Liver (tissue), 9 donors: Measurements from ENCODE around the gene CSNK1G3. TPM values are rescaled to one million over a fixed set of nuclear protein-coding genes. Genes with fewer than 3 reads are reported as not detected.

Source experiments
- DNase-seq: peaks from one replicate; pipeline ENCODE4 v3.0.0-alpha.2; 2017; ENCODE audit warnings: low spot score
- H3K27ac ChIP-seq, 2 donors: one replicate each; pipeline ENCODE4 v1.7.0; 2013; ENCODE audit warnings: inconsistent platforms in 2 of 2, low read length in 2 of 2, control low read depth in 1 of 2, low read depth in 1 of 2, mild to moderate bottlenecking in 1 of 2
- H3K27me3 ChIP-seq, 4 donors: one replicate each; pipeline versions ENCODE4 v1.6.1 to v1.7.0; 2013; ENCODE audit warnings: low read length in 3 of 4, inconsistent platforms in 1 of 4, mild to moderate bottlenecking in 1 of 4, moderate library complexity in 1 of 4; ENCODE audit not compliant: control insufficient read depth in 4 of 4, insufficient read depth in 4 of 4
- H3K36me3 ChIP-seq, 4 donors: one replicate each; pipeline versions ENCODE4 v1.6.1 to v1.7.0; 2013; ENCODE audit warnings: low read length in 3 of 4, mild to moderate bottlenecking in 3 of 4, low read depth in 1 of 4, moderate library complexity in 1 of 4; ENCODE audit not compliant: control insufficient read depth in 4 of 4, insufficient read depth in 3 of 4
- H3K4me1 ChIP-seq, 4 donors: one replicate each; pipeline versions ENCODE4 v1.6.1 to v1.7.0; 2013; ENCODE audit warnings: low read length in 3 of 4, mild to moderate bottlenecking in 3 of 4, moderate library complexity in 1 of 4; ENCODE audit not compliant: control insufficient read depth in 4 of 4, insufficient read depth in 4 of 4
- H3K4me3 ChIP-seq, 3 donors: one replicate each; pipeline versions ENCODE4 v1.6.1 to v1.7.0; 2013; ENCODE audit warnings: low read length in 3 of 3, control low read depth in 1 of 3, low read depth in 1 of 3, mild to moderate bottlenecking in 1 of 3
- H3K9ac ChIP-seq, 2 donors: one replicate each; pipeline ENCODE4 v1.7.0; 2013; ENCODE audit warnings: low read length in 2 of 2, mild to moderate bottlenecking in 2 of 2, moderate library complexity in 2 of 2, control low read depth in 1 of 2, low read depth in 1 of 2
- H3K9me3 ChIP-seq, 4 donors: one replicate each; pipeline versions ENCODE4 v1.6.1 to v1.7.0; 2013; ENCODE audit warnings: low read length in 3 of 4; ENCODE audit not compliant: control insufficient read depth in 4 of 4
- EGR1 ChIP-seq, 2 donors: IDR thresholded peaks; 2 replicates each; pipeline ENCODE4 v1.6.1; 2016 to 2018; ENCODE audit warnings: antibody characterized with exemption in 2 of 2, low read depth in 2 of 2
- FOXA1 ChIP-seq: IDR thresholded peaks from 2 replicates; pipeline ENCODE4 v1.6.1; 2016; ENCODE audit warnings: antibody characterized with exemption
- FOXA2 ChIP-seq: IDR thresholded peaks from 2 replicates; pipeline ENCODE4 v1.6.1; 2016; ENCODE audit warnings: antibody characterized with exemption
- GABPA ChIP-seq, 2 donors: IDR thresholded peaks in 1 of 2; conservative IDR thresholded peaks in 1 of 2; 2 replicates each; pipeline ENCODE4 v1.6.1; 2016; ENCODE audit warnings: antibody characterized with exemption in 2 of 2, mild to moderate bottlenecking in 1 of 2, moderate library complexity in 1 of 2
- HNF4A ChIP-seq, 2 donors: conservative IDR thresholded peaks; 2 replicates each; pipeline ENCODE4 v1.6.1; 2016; ENCODE audit warnings: antibody characterized with exemption in 2 of 2, mild to moderate bottlenecking in 2 of 2
- HNF4G ChIP-seq: IDR thresholded peaks from 2 replicates; pipeline ENCODE4 v1.6.1; 2016; ENCODE audit warnings: antibody characterized with exemption
- NR2F2 ChIP-seq: IDR thresholded peaks from 2 replicates; pipeline ENCODE4 v1.6.1; 2016; ENCODE audit warnings: antibody characterized with exemption
- RAD21 ChIP-seq, 2 donors: IDR thresholded peaks; 2 replicates each; pipeline ENCODE4 v1.6.1; 2016; ENCODE audit warnings: antibody characterized with exemption in 2 of 2, mild to moderate bottlenecking in 2 of 2
- SP1 ChIP-seq: IDR thresholded peaks from 2 replicates; pipeline ENCODE4 v1.6.1; 2018; ENCODE audit warnings: antibody characterized with exemption, mild to moderate bottlenecking
- TAF1 ChIP-seq: conservative IDR thresholded peaks from 2 replicates; pipeline ENCODE4 v1.6.1; 2016; ENCODE audit warnings: antibody characterized with exemption, mild to moderate bottlenecking
- YY1 ChIP-seq: IDR thresholded peaks from 2 replicates; pipeline ENCODE4 v1.6.1; 2016; ENCODE audit warnings: antibody characterized with exemption, mild to moderate bottlenecking
- WGBS: extraction: QIAGEN DNeasy Blood & Tissue Kit; methylation state at CpG from one replicate; pipeline ENCODE4 v1.1.7; 2013; 5-methylcytosine and 5-hydroxymethylcytosine counted together
- polyA plus RNA-seq, 2 donors: library from polyadenylated mRNA; stranded (reverse) in 1 of 2; unstranded in 1 of 2; fragments of 200-250 nt in 1 of 2; fragments of >200 nt in 1 of 2; fragmentation: Nextera tagmentation in 1 of 2; extraction: Ambion mirVana in 1 of 2; gene quantifications; one replicate each; pipeline versions ENCODE4 v1.2.1 to v1.2.3, GENCODE V29; 2013 to 2015
- total RNA-seq, 2 donors: library from RNA; depleted of rRNA; stranded (reverse); fragments of >200 nt; gene quantifications; one replicate each; pipeline ENCODE4 v1.2.3, GENCODE V29; 2014
- TF ChIP-seq, protein P1 (sequence below): IDR thresholded peaks from 2 replicates; pipeline ENCODE4 v1.6.1; 2016; ENCODE audit warnings: antibody characterized with exemption
- TF ChIP-seq, protein P2 (sequence below): IDR thresholded peaks from 2 replicates; pipeline ENCODE4 v1.6.1; 2016; ENCODE audit warnings: antibody characterized with exemption
- TF ChIP-seq, protein P3 (sequence below): fragments of 150-350 bp; IDR thresholded peaks from 2 replicates; pipeline ENCODE4 v1.5.1; 2017; ENCODE audit warnings: improper control_type of control experiment, low read depth, low read length; ENCODE audit not compliant: missing input control
- TF ChIP-seq, protein P4 (sequence below): IDR thresholded peaks from 2 replicates; pipeline ENCODE4 v1.6.1; 2016; ENCODE audit warnings: antibody characterized with exemption
- TF ChIP-seq, protein P5 (sequence below): IDR thresholded peaks from 2 replicates; pipeline ENCODE4 v1.6.1; 2016; ENCODE audit warnings: antibody characterized with exemption, mild to moderate bottlenecking
- donor health status: healthy.
- donor health status: healthy.
- donor health status: healthy.
- donor health status: healthy.
- donor health status: healthy.

Gene CSNK1G3
- total and polyA plus RNA-seq, 4 donors = 6.8 to 28.9 (median 15.4) TPM

DNA sequence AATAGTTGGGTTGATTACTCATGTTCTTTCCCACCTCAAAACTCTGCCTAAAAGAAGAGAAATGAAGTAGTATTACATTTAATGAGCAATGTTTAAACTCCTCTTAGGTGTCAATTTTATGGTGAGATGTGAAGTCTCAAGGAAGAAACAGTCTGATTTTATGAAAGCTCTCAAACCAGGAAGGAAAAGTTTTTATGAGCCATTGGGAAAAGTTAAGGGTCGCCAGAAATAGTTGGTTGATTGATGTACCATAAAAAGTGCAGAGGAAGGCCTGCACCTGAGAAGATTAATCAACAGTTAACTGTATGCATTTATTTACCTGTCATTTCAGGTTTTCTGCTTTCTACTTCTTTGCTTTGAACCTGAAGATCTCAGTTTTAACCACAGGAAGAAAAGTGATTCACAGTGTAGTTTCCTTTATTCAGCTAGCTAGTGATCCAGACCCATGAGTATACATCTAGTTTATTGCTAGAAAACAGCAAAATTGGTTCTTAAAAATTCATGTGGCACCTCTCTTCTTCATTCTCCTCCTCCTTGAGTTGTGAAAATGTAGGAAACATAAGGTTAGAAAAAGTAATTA, 133.1 kb downstream of the CSNK1G3 start:
- Histone ChIP-seq H3K4me3 (no peak overlapping the region), H3K9ac (no peak overlapping the region), H3K4me1 (no peaks in the 10 kb centered on the region), H3K36me3 (no peaks in the 10 kb centered on the region), H3K27ac (no peak overlapping the region), H3K9me3 (no peaks in the 10 kb centered on the region), H3K27me3 (no peaks in the 10 kb centered on the region)
- WGBS = 41% methylated on average over 1 of the region's 1 CpG
- no peak for DNase-seq
- TF ChIP-seq FOXA1 (no peak), HNF4A (conservative IDR thresholded peaks at IDR 0.05) (no peak), RAD21 (IDR thresholded peaks at IDR 0.05) (no peak), YY1 (no peak), SP1 (no peak), TAF1 (no peak), GABPA (IDR thresholded peaks at IDR 0.05 in 1 of 2, conservative IDR thresholded peaks at IDR 0.05 in 1 of 2) (no peak), EGR1 (IDR thresholded peaks at IDR 0.05; ENCODE audit: low read depth in 2 of 2) (no peak), NR2F2 (no peak), HNF4G (no peak), FOXA2 (no peak)
- TF ChIP-seq, protein P1, sequence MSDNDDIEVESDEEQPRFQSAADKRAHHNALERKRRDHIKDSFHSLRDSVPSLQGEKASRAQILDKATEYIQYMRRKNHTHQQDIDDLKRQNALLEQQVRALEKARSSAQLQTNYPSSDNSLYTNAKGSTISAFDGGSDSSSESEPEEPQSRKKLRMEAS = no peak
- TF ChIP-seq, protein P2, sequence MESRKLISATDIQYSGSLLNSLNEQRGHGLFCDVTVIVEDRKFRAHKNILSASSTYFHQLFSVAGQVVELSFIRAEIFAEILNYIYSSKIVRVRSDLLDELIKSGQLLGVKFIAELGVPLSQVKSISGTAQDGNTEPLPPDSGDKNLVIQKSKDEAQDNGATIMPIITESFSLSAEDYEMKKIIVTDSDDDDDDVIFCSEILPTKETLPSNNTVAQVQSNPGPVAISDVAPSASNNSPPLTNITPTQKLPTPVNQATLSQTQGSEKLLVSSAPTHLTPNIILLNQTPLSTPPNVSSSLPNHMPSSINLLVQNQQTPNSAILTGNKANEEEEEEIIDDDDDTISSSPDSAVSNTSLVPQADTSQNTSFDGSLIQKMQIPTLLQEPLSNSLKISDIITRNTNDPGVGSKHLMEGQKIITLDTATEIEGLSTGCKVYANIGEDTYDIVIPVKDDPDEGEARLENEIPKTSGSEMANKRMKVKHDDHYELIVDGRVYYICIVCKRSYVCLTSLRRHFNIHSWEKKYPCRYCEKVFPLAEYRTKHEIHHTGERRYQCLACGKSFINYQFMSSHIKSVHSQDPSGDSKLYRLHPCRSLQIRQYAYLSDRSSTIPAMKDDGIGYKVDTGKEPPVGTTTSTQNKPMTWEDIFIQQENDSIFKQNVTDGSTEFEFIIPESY = no peak
- TF ChIP-seq, protein P3, sequence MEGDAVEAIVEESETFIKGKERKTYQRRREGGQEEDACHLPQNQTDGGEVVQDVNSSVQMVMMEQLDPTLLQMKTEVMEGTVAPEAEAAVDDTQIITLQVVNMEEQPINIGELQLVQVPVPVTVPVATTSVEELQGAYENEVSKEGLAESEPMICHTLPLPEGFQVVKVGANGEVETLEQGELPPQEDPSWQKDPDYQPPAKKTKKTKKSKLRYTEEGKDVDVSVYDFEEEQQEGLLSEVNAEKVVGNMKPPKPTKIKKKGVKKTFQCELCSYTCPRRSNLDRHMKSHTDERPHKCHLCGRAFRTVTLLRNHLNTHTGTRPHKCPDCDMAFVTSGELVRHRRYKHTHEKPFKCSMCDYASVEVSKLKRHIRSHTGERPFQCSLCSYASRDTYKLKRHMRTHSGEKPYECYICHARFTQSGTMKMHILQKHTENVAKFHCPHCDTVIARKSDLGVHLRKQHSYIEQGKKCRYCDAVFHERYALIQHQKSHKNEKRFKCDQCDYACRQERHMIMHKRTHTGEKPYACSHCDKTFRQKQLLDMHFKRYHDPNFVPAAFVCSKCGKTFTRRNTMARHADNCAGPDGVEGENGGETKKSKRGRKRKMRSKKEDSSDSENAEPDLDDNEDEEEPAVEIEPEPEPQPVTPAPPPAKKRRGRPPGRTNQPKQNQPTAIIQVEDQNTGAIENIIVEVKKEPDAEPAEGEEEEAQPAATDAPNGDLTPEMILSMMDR = no peak
- TF ChIP-seq, protein P4, sequence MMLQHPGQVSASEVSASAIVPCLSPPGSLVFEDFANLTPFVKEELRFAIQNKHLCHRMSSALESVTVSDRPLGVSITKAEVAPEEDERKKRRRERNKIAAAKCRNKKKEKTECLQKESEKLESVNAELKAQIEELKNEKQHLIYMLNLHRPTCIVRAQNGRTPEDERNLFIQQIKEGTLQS = no peak

DNA sequence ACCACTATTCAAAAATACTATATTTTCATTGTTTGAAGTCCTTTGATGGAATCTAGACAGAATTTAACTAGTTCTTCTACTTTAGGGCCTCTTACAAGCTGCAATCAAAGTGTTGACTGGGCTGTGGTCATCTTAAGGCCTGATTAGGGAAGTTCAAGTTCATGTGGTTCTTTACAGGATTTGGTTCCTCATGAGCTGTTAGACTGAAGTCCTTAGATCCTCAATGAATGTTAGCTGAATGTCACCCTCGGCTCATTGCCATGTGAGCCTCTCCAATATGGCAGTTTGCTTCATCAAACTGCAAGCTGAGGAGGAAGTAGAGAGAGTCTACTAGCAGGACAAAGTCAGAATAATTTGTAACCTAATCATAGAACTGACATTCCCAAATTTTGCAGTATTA, 135.1 kb downstream of the CSNK1G3 start:
- no peaks in the 10 kb centered on the region for H3K9me3 ChIP-seq
- H3K36me3 ChIP-seq = no peaks in the 10 kb centered on the region
- no peaks in the 10 kb centered on the region for H3K27me3 ChIP-seq
- TF ChIP-seq RAD21 (IDR thresholded peaks at IDR 0.05) (no peak), TAF1 (no peak), YY1 (no peak)
- DNase-seq = no peak
- no peaks in the 10 kb centered on the region for H3K4me1 ChIP-seq
- no peak overlapping the region for H3K27ac ChIP-seq
- H3K4me3 ChIP-seq = no peak overlapping the region
- WGBS = 86% methylated on average over 1 of the region's 1 CpG
- no peak overlapping the region for H3K9ac ChIP-seq

DNA sequence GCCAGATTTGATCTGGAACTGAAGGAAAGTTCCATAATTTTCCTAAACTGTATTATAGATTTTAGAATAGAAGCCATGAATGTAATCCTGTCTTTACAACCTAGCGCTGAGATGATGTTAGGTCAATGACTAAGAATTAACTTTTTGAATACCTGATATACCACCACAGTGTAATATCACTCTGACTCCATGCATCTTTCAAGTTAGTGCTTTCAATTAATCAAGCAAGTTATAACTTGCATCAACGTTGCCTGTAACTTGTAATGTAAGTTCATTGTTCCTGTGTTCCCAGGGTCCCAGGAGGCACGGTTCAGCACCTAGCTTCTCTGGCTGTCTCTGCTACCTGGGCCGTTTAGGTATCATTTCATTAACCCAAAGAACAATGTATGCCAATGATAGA, 139.3 kb downstream of the CSNK1G3 start:
- no peaks in the 10 kb centered on the region for H3K4me1 ChIP-seq
- no peaks in the 10 kb centered on the region for H3K36me3 ChIP-seq
- H3K4me3 ChIP-seq = no peak overlapping the region
- TF ChIP-seq, protein P3 = no peak
- no peak for TF ChIP-seq NR2F2
- no peak for TF ChIP-seq RAD21 (IDR thresholded peaks at IDR 0.05)
- TF ChIP-seq, protein P1 = no peak
- TF ChIP-seq, protein P5, sequence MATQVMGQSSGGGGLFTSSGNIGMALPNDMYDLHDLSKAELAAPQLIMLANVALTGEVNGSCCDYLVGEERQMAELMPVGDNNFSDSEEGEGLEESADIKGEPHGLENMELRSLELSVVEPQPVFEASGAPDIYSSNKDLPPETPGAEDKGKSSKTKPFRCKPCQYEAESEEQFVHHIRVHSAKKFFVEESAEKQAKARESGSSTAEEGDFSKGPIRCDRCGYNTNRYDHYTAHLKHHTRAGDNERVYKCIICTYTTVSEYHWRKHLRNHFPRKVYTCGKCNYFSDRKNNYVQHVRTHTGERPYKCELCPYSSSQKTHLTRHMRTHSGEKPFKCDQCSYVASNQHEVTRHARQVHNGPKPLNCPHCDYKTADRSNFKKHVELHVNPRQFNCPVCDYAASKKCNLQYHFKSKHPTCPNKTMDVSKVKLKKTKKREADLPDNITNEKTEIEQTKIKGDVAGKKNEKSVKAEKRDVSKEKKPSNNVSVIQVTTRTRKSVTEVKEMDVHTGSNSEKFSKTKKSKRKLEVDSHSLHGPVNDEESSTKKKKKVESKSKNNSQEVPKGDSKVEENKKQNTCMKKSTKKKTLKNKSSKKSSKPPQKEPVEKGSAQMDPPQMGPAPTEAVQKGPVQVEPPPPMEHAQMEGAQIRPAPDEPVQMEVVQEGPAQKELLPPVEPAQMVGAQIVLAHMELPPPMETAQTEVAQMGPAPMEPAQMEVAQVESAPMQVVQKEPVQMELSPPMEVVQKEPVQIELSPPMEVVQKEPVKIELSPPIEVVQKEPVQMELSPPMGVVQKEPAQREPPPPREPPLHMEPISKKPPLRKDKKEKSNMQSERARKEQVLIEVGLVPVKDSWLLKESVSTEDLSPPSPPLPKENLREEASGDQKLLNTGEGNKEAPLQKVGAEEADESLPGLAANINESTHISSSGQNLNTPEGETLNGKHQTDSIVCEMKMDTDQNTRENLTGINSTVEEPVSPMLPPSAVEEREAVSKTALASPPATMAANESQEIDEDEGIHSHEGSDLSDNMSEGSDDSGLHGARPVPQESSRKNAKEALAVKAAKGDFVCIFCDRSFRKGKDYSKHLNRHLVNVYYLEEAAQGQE = no peak
- TF ChIP-seq SP1 = no peak
- no peak overlapping the region for H3K9ac ChIP-seq
- H3K27ac ChIP-seq = no peak overlapping the region
- H3K9me3 ChIP-seq = no peaks in the 10 kb centered on the region
- WGBS = 85% methylated on average over 4 of the region's 4 CpGs
- no peaks in the 10 kb centered on the region for H3K27me3 ChIP-seq
- no peak for DNase-seq
